ENCODE data around the gene MGA.

MGA gene

GRCh38 chr15:41805711-41806110 lies 145.5 kb downstream of the MGA start:
- Histone ChIP-seq H3K4me3 (ENCODE audit: low read depth in 1 of 2, low read length in 1 of 2) (no peak overlapping the region), H3K9me3 (no peaks in the 10 kb centered on the region), H3K36me3 (no peaks in the 10 kb centered on the region), H3K4me1 (ENCODE audit: control insufficient read depth in 1 of 2, insufficient read depth in 1 of 2, low read depth in 1 of 2, low read length in 1 of 2) (peaks cover 0 to 3% of the 10 kb centered on the region in 2 experiments), H3K27ac (no peak overlapping the region), H3K27me3 (no peaks in the 10 kb centered on the region)
- TF ChIP-seq, protein P1, sequence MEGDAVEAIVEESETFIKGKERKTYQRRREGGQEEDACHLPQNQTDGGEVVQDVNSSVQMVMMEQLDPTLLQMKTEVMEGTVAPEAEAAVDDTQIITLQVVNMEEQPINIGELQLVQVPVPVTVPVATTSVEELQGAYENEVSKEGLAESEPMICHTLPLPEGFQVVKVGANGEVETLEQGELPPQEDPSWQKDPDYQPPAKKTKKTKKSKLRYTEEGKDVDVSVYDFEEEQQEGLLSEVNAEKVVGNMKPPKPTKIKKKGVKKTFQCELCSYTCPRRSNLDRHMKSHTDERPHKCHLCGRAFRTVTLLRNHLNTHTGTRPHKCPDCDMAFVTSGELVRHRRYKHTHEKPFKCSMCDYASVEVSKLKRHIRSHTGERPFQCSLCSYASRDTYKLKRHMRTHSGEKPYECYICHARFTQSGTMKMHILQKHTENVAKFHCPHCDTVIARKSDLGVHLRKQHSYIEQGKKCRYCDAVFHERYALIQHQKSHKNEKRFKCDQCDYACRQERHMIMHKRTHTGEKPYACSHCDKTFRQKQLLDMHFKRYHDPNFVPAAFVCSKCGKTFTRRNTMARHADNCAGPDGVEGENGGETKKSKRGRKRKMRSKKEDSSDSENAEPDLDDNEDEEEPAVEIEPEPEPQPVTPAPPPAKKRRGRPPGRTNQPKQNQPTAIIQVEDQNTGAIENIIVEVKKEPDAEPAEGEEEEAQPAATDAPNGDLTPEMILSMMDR (IDR thresholded peaks at IDR 0.05): no peak

DNA sequence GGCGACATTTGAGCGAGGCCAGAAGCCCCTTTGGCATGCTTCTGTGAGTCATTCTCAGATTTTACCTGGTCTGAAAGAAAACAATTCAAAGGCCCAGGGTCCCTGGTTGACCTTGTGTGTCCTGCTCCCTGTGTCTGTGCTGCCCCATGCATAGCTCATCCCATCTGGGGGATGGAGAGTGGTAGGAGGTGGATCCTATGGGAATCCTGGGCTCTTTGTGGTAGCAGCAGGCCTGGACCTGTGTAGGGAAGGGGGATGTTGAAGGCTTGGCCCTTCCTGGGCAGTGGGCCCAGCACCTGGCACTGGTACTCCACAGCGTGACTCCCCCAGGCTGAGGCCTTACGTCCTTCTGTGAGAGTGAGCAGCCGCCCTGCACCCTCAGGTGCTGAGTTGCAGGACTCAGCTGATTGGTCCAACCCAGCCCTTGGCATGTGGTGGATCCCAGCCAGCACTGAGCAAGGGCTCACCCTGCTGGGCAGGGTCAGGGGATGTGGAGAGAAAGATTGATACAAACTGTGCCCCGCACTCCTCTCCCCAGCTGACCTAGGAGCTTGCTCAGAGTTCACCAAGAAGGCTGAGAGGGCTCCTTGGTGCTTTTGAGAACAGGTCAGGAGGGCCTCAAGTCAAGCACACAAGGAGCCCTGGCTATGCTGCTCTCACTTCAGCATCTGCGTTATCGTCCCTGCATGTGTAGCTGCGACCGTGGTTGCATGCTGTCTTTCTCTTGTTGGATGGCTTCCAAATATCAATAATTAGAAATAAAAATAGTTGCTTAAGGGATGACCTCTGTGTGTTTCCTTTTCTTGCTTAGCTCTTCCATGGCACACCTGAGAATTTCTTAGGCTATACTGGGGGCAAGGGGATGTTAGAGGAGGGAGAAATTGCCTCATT lies 146.3 kb downstream of the MGA start:
- Histone ChIP-seq H3K36me3 (no peaks in the 10 kb centered on the region), H3K4me1 (ENCODE audit: control insufficient read depth in 1 of 2, insufficient read depth in 1 of 2, low read depth in 1 of 2, low read length in 1 of 2) (peaks cover 0 to 3% of the 10 kb centered on the region in 2 experiments), H3K27me3 (no peaks in the 10 kb centered on the region), H3K27ac (no peak overlapping the region), H3K4me3 (ENCODE audit: low read depth in 1 of 2, low read length in 1 of 2) (no peak overlapping the region), H3K9me3 (no peaks in the 10 kb centered on the region)
- TF ChIP-seq, protein P1 (IDR thresholded peaks at IDR 0.05): no peak

GRCh38 chr15:41809121-41809520 lies 148.9 kb downstream of the MGA start:
- H3K9me3 ChIP-seq: no peaks in the 10 kb centered on the region

GRCh38 chr15:41809526-41810220 lies 149.5 kb downstream of the MGA start:
- Histone ChIP-seq H3K27me3 (no peaks in the 10 kb centered on the region), H3K4me3 (ENCODE audit: low read depth in 1 of 2, low read length in 1 of 2) (no peak overlapping the region), H3K27ac (no peak overlapping the region), H3K9me3 (no peaks in the 10 kb centered on the region), H3K4me1 (ENCODE audit: control insufficient read depth in 1 of 2, insufficient read depth in 1 of 2, low read depth in 1 of 2, low read length in 1 of 2) (peaks cover 0 to 3% of the 10 kb centered on the region in 2 experiments), H3K36me3 (peaks cover 24% of the 10 kb centered on the region)
- TF ChIP-seq, protein P1 (IDR thresholded peaks at IDR 0.05): no peak

More at GRCh38 chr15:41809121-41809520, 148.9 kb downstream of the MGA start:
- no peaks in the 10 kb centered on the region for H3K27me3 ChIP-seq
- TF ChIP-seq, protein P1 (IDR thresholded peaks at IDR 0.05): no peak
- no peak overlapping the region for H3K27ac ChIP-seq
- no peak overlapping the region for H3K4me3 ChIP-seq (ENCODE audit: low read depth in 1 of 2, low read length in 1 of 2)
- peaks cover 18% of the 10 kb centered on the region for H3K36me3 ChIP-seq
- H3K4me1 ChIP-seq (ENCODE audit: control insufficient read depth in 1 of 2, insufficient read depth in 1 of 2, low read depth in 1 of 2, low read length in 1 of 2): peaks cover 0 to 3% of the 10 kb centered on the region in 2 experiments

DNA sequence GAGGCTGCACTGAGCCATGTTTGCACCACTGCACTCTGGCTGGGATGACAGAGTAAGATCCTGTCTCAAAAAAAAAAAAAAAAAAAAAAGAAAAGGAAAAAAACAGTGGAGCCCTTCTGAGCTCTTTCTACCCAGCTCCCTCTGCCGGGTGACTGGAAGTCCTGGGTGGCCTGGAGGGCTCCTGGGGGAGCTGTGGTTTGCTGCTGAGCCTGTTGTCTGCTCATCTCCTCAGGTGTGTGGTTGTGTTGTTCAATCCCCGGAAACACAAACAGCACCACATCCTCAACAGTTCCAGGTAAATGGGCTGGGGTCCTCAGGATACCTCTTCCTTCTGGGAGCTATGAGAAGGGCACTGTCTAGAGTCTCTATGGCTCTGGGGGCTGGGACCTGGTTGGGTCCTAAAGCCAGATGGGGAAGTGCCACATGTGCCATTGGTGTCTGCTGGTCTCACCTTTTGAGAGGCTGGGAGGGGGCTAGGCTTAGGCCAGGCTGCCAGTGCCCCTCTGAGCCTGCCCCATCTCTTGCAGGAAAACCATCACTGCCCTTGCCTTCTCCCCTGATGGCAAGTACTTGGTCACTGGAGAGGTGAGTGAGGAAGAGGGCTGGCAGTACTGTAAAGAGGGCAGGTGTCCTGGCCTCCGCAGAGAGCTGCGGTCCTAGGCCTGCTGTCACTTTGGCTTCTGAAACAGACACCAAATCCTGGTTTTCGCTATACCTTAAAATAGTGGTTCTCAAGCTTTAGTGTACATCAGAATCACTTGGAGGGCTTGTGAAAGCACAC lies 150.6 kb downstream of the MGA start:
- Histone ChIP-seq H3K27ac (no peak overlapping the region), H3K9me3 (no peaks in the 10 kb centered on the region), H3K36me3 (peaks cover 33% of the 10 kb centered on the region), H3K4me1 (ENCODE audit: control insufficient read depth in 1 of 2, insufficient read depth in 1 of 2, low read depth in 1 of 2, low read length in 1 of 2) (peaks cover 0 to 3% of the 10 kb centered on the region in 2 experiments), H3K27me3 (no peaks in the 10 kb centered on the region), H3K4me3 (ENCODE audit: low read depth in 1 of 2, low read length in 1 of 2) (no peak overlapping the region)
- TF ChIP-seq, protein P1 (IDR thresholded peaks at IDR 0.05): no peak

Data from neutrophil (primary cell).